ENCODE data around the gene PPME1.
"Not testable (repeated sequence)": the region's sequence is repeated elsewhere in the genome, so short reads cannot be mapped to it uniquely, and the experiment has no call there.

PPME1 gene

GRCh38 chr11:74170694-74171629 lies at the start of gene PPME1, which contains the start of gene C2CD3:
PPME1 (plus strand) TSS chr11:74171289; CDS start chr11:74171422, 133 bp downstream.
C2CD3 (minus strand) TSS chr11:74171002; CDS start chr11:74170792, 210 bp downstream.
- DNase-seq (ENCODE audit: low read depth in 2 of 2), result peak; percentile 95 to 97

- DNase-seq (ENCODE audit: low read depth in 2 of 2), result no peak
These were observed 49.3 kb upstream of the PPME1 start for GRCh38 chr11:74121804-74122203.

DNA sequence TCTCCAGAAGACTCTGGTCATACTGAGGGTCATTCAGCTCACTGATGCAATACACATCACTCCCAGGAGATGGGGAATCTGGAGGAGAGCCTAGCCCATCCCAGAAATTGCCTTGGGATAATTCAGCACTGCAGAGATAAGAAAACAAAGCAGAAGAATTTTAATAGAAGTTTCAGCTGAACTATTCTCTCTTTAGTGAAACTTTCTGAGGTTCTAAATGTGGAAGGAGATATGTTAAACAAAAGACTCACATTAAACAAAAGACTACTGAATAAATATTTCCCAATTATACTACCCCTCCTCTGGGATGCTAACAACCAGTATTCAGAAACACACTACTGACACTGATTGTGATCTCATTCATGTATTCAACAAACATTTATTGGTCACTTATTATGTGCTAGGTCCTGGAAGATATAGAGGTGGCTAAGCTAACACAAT lies 48.1 kb upstream of the PPME1 start:
- no peak for DNase-seq (ENCODE audit: low read depth in 2 of 2)

DNA sequence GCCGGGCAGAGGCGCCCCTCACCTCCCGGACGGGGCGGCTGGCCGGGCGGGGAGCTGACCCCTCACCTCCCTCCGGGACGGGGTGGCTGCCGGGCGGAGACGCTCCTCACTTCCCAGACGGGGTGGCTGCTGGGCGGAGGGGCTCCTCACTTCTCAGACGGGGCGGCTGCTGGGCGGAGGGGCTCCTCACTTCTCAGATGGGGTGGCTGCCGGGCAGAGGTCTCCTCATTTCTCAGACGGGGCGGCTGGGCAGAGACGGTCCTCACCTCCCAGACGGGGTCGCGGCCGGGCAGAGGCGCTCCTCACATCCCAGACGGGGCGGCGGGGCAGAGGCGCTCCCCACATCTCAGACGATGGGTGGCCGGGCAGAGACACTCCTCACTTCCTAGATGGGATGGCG lies 42.0 kb upstream of the PPME1 start:
- not testable (repeated sequence) for DNase-seq (ENCODE audit: low read depth in 2 of 2)

GRCh38 chr11:74132833-74133232 lies 38.3 kb upstream of the PPME1 start:
- no peak for DNase-seq (ENCODE audit: low read depth in 2 of 2)

DNA sequence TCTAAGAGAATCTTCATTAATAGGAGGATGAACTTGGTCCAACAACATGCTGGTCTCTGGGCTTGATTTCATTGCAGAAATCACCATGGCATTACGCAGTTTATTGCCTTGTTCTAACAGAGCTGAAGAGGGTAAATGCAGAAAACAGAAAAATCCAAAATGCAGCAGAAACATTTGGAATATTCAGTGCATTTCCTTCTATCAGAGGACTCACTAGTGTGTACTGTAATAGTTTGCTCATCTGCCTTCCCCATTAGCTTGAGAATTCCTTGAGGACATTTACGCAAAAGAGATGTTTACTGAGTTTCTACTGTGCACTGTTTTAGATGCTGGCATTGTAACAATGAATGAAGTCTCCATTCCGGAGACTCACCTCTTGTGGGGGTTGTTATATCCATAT lies 37.7 kb upstream of the PPME1 start:
- DNase-seq (ENCODE audit: low read depth in 2 of 2), result no peak

DNA sequence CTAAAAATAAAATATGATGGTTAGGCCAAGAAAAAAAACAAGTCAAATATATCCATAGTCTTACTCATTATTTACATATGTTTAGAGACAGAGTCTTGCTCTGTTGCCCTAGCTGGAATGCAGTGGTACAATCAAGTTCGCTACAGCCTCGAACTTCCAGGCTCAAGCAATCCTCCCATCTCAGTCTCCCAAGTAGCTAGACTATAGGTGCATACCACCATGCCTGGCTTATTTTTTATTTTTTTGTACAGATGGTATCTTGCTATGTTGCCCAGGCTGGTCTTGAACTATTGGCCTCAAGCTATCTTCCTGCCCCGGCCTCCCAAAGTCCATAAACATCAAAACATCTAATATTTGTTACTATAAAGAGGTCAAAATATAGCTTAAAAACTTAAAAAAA lies 36.4 kb upstream of the PPME1 start:
- DNase-seq (ENCODE audit: low read depth in 2 of 2), result no peak

DNA sequence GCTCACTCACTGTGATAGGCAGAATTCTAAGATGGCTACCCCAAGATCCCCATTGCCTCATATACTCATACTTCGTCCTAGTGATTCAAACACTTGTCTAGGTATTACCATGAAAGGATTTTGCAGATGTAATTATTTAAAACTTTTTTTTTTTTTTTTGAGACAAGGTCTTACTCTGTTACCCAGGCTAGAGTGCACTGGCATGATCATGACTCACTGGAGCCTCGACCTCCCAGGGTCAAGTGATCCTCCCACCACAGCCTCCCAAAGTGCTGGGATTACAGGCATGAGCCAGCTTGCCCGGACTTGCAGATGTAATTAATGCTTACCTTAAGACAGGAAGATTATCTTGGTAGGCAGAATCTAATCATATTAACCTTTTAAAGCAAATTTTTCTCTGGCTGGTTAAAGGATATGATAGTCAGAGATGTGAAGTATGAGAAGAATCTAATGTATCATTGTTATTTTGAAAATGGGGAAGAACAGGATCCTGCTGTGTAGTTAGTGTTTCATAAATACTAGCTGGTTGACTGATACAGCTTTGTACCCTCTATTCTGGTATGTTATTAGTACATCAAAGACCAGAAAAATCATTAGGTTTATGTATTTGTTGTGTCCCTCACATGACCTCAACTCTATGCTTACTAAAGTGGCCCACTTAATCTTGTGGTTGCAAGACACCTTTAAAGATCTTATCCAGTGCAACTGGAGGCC lies 35.8 kb upstream of the PPME1 start:
- DNase-seq (ENCODE audit: low read depth in 2 of 2), result no peak

DNA sequence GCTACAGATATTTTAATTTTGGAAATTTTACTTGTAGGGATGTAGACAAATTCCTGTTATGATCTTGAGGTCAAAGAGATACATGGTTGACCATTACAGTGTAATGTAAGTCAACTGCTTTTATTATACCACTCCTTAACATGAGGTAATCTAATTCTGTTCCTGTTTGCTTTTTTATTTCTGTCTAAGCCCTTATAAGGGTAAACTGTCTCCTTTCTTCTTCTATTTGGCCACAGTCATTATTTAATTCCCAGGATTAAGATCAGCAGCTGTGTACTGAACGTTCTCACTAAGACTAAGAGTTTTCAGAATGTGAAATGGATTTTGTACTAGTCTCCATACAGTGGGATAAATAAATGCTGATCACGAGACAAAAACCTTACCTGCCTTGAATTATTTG lies 33.1 kb upstream of the PPME1 start:
- DNase-seq (ENCODE audit: low read depth in 2 of 2), result no peak

GRCh38 chr11:74138572-74138971 lies 32.5 kb upstream of the PPME1 start:
- no peak for DNase-seq (ENCODE audit: low read depth in 2 of 2)

GRCh38 chr11:74139151-74139918 lies 31.8 kb upstream of the PPME1 start:
- DNase-seq (ENCODE audit: low read depth in 2 of 2), result no peak

DNA sequence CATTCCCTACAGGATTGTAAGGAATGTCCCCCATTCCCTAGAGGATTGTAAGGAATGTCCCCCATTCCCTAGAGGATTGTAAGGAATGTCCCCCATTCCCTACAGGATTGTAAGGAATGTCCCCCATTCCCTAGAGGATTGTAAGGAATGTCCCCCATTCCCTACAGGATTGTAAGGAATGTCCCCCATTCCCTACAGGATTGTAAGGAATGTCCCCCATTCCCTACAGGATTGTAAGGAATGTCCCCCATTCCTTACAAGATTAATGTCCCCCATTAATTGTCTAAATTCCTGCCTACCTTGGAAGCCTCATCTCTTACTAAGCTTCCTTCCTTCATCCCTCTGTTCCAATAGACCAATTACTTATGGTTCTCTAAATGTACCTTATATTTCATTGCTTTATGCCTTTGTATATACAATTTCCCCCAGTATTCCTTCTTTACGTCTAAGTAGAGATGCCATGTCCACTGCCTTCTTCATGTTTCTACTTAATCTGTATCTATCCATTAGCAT lies 31.1 kb upstream of the PPME1 start:
- DNase-seq (ENCODE audit: low read depth in 2 of 2), result not testable (repeated sequence)

DNA sequence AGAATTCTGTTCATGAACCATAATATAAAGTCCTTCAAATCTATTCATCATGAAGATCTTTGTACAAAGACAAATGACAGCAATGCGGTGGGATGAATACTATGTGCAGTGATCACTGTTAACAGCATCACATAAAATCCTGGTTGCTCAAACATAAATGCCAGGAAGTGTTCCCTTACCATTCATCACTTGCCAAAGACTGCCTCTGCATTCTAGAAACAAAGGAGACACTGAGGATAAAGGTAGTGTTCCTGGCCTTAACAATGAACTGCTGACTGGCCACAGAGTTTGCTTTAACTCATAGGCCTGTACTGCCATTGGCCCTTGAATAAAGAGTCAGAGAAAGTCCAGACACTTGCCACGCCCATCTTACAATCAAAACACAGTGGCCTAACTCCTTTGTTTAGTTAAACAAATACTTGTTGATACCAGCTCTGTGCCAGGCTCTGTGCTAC lies 29.8 kb upstream of the PPME1 start:
- DNase-seq (ENCODE audit: low read depth in 2 of 2), result no peak

DNA sequence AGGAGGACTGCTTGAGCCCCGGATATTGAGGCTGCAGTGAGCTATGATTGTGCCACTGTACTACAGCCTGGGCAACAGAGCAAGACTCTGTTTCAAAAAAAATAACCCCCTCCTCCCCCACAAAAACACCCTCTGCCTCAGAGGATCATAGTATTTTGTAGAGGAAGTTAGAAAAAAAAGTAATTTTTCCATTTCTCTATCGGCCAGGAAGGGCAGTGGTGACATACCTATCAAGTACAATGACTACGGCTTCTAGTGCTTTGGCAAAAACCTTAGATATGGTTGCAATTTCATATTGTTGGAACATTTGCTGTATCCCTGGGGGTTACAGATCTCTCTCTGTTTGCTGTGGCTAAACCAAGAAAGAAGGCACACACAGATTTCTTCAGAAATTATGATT lies 29.2 kb upstream of the PPME1 start:
- DNase-seq (ENCODE audit: low read depth in 2 of 2), result no peak

DNA sequence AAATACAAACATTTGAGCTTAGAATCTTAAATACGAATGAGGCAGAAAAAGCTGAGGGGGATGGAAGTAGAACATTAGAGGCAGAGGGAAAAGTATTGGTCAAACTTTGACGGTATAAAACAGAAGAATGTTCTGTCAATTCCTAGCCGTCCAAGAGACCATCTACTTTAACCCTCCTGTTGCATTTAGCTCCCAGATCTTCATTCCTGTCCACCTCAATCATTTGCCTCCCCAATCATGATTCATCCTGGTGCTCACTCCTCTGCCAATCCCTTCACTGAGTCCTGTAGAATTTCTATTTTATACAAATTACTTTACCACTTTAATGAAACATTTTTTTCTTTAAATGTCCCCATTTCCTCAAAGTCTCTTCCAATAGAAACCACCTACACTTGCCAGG lies 28.5 kb upstream of the PPME1 start:
- no peak for DNase-seq (ENCODE audit: low read depth in 2 of 2)

GRCh38 chr11:74144592-74144991 lies 26.5 kb upstream of the PPME1 start:
- DNase-seq (ENCODE audit: low read depth in 2 of 2), result no peak

GRCh38 chr11:74147199-74147929 lies 23.7 kb upstream of the PPME1 start:
- DNase-seq (ENCODE audit: low read depth in 2 of 2), result no peak

- DNase-seq (ENCODE audit: low read depth in 2 of 2), result no peak
These were observed 17.9 kb upstream of the PPME1 start for GRCh38 chr11:74153224-74153623.

DNA sequence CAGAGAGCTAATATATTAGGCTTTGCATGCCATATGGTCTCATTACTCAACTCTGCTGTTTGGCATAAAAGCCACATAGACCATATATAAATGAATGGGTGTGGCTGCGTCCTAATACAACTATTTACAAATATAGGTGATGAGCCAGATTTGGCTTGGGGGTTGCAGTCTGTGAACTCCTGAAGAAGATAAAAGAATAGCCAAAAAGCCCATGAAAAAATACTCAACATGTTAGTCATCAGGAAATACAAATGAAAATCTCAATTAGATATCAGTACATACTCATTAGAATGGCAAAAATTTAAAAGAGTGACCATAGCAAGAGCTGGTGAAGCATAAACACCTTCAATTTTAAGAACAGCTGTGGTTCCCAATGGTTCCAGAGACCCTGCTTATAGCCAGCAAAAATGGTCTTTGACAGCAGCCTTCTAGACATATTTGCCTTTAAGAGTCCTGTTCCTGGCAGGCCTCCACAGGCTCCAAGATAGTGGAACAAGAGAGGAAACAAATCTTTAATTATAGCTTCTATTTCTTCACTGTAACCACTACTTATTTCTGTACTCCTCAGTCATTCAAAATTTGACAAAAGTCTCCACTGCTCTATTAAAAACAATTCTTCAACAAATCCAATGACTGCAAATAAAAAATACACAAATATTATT lies 16.3 kb upstream of the PPME1 start:
- no peak for DNase-seq (ENCODE audit: low read depth in 2 of 2)

- DNase-seq (ENCODE audit: low read depth in 2 of 2), result no peak
These were observed 13.9 kb upstream of the PPME1 start for GRCh38 chr11:74157169-74157568.
